Right hindlimb (tissue), 1 donor: Measurements from ENCODE around the gene SNRNP70.
A peak's percentile ranks its signal among the peaks of the same experiment; 100 is the strongest.

Experiments
- DNase-seq: peaks from one replicate; pipeline ENCODE4 v3.0.0-alpha.2; 2018

The SNRNP70 gene

GRCh38 chr19:49102303-49102702 lies 17.1 kb downstream of the SNRNP70 start:
- DNase-seq: no peak

GRCh38 chr19:49103331-49104085 lies 18.3 kb downstream of the SNRNP70 start:
- no peak for DNase-seq

DNA sequence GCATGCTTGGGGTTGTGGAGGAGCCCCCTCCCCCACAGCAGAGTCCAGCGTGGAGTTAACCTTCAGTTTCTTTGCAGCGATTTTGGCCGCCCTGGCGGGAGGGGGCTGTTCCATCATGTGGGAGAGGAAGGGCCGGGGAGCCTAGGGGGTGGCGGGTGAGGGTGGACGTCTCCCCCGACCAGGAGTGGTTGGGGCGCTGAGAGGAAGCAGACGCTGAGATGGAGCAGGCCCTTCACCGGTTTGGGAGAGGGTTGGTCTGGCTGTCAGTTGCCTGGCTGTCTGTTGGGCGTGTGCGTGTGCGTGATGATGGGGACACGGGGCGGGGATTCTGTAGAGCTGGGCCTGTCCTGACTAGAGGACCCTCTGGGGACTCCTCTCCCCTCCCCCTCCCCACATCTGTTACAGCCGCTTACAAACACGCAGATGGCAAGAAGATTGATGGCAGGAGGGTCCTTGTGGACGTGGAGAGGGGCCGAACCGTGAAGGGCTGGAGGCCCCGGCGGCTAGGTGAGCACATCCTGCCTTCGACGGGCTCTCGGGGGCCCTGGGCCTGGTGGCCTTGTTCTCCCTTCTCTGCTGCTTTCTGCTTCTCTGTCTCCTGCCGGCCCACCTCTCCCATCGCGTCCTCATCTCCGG lies 19.1 kb downstream of the SNRNP70 start:
- DNase-seq: peak; percentile 68

- DNase-seq: no peak
These were observed 21.4 kb downstream of the SNRNP70 start for GRCh38 chr19:49106648-49107135.

- DNase-seq: no peak
These were observed 22.6 kb downstream of the SNRNP70 start for GRCh38 chr19:49107625-49108459.

DNA sequence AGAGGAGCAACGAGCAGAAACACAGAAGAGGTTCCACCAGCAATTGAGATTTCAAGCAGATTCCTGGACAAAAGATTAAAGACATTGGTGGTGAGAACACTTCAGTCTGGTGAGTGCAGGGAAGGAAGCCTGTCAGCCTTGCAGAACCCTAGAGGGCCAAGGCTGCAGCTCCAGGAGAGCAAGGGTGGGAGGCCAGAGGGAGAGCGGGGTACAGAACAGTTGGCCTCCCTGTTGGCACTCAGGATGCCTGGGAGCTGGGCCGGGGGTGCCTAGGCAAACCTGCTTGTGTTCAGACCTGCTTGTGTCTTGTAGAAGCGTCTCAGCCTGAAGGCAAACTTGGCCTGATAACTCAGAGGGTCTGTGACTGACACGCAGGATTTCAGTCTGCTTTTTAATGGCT lies 23.8 kb downstream of the SNRNP70 start:
- DNase-seq: no peak

DNA sequence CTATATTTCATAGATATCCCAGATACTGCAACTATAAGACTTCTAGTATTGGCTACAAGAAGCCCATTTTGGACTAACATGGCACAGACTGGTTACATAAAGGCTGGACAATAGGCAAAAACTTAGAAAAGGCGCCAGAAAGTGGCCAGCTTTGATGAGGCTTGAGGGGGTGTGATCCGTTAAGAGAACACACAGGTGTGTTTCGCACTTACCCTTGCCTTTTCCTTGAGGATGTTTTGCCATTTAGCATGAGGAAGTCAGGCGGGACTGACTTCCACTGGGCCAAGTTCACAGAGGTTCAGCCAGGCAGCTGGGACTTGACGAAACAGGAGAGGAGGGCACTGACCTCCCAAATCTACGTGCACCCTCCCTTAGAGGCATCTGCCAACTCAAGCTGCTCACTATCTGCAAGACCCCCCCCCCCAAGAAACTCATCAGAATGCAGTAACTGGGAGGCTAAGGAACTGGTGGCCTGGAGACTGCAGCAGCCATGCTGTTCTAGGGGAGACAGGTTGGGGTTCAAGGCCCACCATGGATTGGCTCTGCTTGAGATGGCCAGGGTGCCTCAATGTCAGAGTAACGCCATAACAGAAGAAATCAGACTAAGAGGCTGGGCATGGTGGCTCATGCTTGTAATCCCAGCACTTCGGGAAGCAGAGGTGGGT lies 24.4 kb downstream of the SNRNP70 start:
- no peak for DNase-seq

GRCh38 chr19:49110567-49110966 lies 25.3 kb downstream of the SNRNP70 start:
- DNase-seq: no peak

GRCh38 chr19:49111218-49111998 lies 26.2 kb downstream of the SNRNP70 start:
- DNase-seq: no peak

DNA sequence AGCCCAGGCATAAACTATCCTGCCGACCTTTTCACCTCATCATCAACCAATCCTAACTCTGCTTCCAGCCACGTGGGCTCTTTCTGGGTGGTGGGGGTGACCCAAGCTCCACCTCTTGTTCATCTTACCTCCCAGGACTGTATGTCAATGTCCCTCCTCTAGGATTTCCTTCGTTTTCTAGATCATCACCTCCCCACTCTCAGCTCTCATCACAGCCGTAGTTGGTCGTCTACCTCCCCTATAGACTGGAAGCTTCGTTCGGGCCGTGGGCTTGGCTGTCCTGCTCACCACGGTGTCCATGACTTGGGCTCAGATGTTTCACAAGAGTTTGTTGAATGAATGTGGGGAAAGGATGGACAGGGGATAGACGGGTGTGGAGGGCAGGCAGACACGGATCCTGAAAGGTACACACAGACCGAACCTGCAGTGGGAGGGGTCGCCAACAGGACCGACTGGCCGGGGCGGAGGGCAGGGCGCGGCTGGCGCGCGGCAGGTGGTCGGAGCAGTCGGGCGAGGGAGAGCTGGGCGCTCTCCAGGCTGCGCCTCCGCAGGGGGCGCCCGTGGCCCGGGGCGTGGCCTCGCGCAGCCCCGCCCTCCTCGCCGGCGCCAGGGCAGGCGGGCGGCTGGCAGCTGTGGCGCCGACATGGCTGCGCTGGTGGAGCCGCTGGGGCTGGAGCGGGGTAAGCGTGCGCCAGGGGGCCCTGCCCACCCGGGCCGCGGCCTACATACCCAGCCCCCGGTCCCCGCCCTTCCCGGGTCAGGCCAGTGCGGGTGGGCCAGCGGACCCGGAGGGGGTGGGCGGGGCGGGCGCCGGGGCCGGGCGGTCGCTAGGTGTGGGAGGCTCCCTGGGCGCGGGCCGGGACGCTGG lies 28.7 kb downstream of the SNRNP70 start, which contains the start of gene LIN7B:
Gene LIN7B (plus strand): TSS at position 609 of the 868 bp plus-strand sequence. CDS start 35 bp downstream, at position 644.
- DNase-seq: peak; percentile 82

DNA sequence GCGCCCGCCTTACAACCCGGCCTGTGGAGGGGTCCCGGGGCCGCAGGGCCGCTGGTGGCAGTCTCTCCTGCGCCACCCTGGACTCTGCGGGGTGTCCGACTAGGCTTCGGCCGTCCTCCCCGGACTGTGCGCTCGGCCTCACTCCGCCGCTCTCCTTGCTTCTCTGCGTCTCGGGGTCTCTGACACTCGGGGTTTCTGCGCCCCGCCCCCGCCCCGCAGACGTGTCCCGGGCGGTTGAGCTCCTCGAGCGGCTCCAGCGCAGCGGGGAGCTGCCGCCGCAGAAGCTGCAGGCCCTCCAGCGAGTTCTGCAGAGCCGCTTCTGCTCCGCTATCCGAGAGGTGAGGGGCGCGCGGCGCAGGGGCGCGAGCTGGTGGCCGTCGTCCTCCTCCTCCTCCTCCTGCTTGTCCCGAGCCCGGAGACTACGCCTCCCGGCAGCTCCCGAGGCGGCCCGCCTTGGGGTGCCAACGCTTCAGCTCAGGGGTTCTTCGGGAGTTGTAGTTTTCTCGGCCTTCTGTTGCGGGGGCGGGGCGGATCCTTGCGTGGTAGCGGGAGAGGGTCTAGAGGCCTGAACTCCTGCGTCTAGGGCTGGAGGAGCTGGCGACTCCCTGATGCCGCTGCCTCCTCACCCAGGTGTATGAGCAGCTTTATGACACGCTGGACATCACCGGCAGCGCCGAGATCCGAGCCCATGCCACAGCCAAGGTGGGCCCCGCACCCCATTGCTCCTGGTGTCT lies 29.5 kb downstream of the SNRNP70 start:
- peak; percentile 83 for DNase-seq

DNA sequence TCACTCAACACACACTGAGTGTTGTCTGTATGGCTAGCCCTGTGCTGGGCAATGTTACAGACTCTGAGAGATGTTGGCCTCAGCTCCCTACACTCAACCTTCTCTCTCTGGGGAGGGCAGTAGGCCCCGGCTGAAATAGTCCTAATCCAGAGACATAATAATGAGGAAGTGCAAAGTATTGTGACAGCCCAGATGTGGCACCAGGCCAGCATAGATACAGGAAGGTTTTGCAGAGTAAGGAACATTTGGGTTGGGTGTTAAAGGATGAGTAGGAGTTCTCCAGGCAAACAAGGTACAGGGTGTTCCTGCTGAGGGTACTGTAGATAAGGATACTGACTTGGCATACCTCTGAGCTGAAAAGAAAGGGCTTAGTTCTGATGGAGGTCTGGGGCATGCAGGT lies 31.3 kb downstream of the SNRNP70 start:
- DNase-seq: no peak

DNA sequence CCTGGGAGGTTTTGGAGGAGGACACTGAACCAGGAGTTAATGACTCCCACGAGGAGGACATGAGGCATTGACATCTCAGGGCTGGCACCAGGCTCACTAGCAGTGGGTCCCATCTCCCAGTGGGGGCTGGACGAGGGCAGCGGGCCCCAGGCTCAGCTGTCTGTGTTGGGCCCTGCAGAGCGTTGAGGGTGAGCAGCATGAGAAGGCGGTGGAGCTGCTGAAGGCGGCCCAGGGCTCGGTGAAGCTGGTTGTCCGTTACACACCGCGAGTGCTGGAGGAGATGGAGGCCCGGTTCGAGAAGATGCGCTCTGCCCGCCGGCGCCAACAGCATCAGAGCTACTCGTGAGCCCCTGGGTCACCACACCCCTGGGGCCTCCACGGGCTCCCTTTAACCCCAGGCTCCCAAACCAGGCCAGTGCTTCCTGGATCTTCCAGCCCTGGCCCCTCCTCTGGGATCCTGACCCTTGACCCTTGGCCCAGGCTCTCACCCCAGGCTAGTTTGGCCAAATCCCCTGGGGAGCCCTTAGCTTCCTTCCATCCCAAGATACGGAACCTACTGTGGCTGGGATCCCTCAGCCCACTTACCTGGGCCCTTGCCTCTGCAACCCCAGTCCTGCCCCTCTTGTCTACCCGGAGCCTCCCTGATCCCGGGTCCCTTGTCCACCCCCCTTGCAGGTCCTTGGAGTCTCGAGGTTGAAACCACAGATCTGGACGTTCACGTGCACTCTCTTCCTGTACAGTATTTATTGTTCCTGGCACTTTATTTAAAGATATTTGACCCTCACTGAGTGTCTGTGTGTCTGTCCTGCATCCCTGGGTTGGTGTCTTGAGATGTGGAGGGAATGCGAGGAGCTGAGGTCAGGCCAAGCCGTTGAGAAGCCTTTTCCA lies 32.7 kb downstream of the SNRNP70 start:
- no peak for DNase-seq

DNA sequence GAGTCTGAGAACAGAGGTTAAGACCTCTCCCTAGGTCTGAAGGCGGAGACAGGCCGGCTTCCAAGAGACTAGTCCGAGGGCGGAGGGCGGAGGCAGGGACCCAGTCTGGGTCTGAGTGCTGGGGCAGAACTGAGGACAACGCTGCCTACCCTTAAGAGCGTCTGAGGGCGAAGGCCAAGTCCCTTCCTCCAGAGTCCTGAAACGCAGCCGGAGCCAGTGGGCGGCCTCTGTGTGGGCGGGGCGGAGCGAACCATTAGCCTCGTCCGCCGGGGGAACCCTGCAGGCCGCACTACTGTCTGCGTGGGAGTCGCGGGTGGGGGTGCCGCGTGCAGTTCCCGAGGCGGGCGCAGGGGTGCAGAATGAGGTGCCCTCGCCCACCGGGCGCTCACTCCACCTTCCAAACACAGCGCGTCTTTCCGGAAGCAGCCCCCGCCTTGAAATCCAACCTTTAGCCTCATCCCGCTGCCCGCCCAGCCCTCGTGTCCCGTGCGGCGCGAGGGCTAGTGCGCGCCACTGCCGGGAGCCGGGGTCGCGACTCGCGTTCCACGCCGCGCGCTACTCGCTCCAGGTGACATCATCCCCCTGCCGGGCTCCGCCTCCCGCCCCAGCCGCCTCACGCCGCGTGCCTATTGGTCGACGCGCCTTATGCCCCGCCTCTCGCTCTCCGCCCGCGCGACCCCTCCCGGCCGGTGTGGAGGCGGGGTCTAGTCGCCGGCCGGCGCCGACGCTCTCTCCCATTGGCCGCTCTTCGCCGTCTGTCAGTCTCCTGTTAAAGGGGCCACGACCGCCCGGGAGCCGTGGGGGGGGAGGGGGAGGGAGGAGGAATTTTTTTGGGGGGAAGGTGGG lies 33.5 kb downstream of the SNRNP70 start, which contains the start of gene C19orf73:
Gene C19orf73 (minus strand): TSS at position 579 of the 846 bp plus-strand sequence. CDS start 121 bp downstream, at position 458.
- DNase-seq: peak; percentile 95

GRCh38 chr19:49119411-49120324 lies 34.4 kb downstream of the SNRNP70 start, which contains the start of gene PPFIA3:
Gene PPFIA3 (plus strand): TSS chr19:49119544. CDS start chr19:49127874, 8,330 bp downstream.
- peak; percentile 74 for DNase-seq

- no peak for DNase-seq
These were observed 35.1 kb downstream of the SNRNP70 start for GRCh38 chr19:49120325-49120683.

- no peak for DNase-seq
These were observed 35.6 kb downstream of the SNRNP70 start for GRCh38 chr19:49120868-49121267.
